HCT116 (cell line): Measurements from ENCODE around the gene MAP3K5. TPM values are rescaled to one million over a fixed set of nuclear protein-coding genes. Genes with fewer than 3 reads are reported as not detected.

Source experiments
- ATAC-seq: fragments of 200-7000 bp; cut with Tn5 transposase; 2 replicates; pipeline ENCODE4 v1.9.1; 2020; ENCODE audit warnings: mild to moderate bottlenecking, moderate library complexity
- BruUV-seq: library from RNA; stranded (reverse); fragments of 400-500 nt; replicated peaks from 2 replicates; lab custom pipeline; 2021; lab: Mats Ljungman, UMichigan
- CTCF ChIA-PET: fragments of 300-600 bp; sonication (Branson Sonifier 250); formaldehyde crosslinking; loops from one replicate; lab custom pipeline; 2021; ENCODE audit warnings: antibody characterized with exemption; lab: Charles Lee
- POLR2A ChIA-PET: fragments of 300-600, 350-600 bp; sonication (Branson Sonifier 250); formaldehyde crosslinking; loops from one replicate; lab custom pipeline; 2021; ENCODE audit warnings: antibody characterized with exemption; lab: Charles Lee
- RAD21 ChIA-PET, 2 experiments: fragments of 300-600 bp; sonication (Branson Sonifier 250); formaldehyde crosslinking; loops; one replicate each; lab custom pipeline; 2023; ENCODE audit warnings: low total read pairs in 2 of 2; ENCODE audit not compliant: uncharacterized antibody in 2 of 2, unreplicated experiment in 2 of 2, low non-redundant PET in 1 of 2; lab: Charles Lee
- DNase-seq: peaks from one replicate; pipeline ENCODE4 v3.0.0-alpha.2; 2010; ENCODE audit warnings: low read depth, low spot score
- H2AFZ ChIP-seq: fragments of 200-600 bp; shearing (Covaris generic), sonication (generic); 2 replicates; pipeline ENCODE4 v1.6.1; 2017; ENCODE audit warnings: low read depth, mixed run types, mixed read lengths, antibody characterized with exemption, low read length; ENCODE audit not compliant: poor library complexity, severe bottlenecking
- H3K27ac ChIP-seq: 2 replicates; pipeline ENCODE4 v1.5.1; 2012; ENCODE audit warnings: low read depth, low read length
- H3K27me3 ChIP-seq: fragments of 200-600 bp; sonication (generic); 2 replicates; pipeline ENCODE4 v1.6.1; 2016; ENCODE audit warnings: mixed run types, low read length, mixed read lengths; ENCODE audit not compliant: insufficient read depth
- H3K36me3 ChIP-seq, 2 experiments: fragments of 200-500 bp in 1 of 2; fragments of 200-600 bp in 1 of 2; sonication (Bioruptor generic) in 1 of 2; sonication (generic) in 1 of 2; 2 replicates each; pipeline versions ENCODE4 v1.5.1 to v1.6.1; 2014 to 2016; ENCODE audit warnings: low read length in 2 of 2, inconsistent platforms in 1 of 2, mixed read lengths in 1 of 2, mixed run types in 1 of 2; ENCODE audit not compliant: insufficient read depth in 2 of 2, control insufficient read depth in 1 of 2
- H3K4me1 ChIP-seq, 2 experiments: fragments of 200-600 bp in 1 of 2; sonication (generic) in 1 of 2; 2 replicates each; pipeline versions ENCODE4 v1.5.1 to v1.6.1; 2012 to 2017; ENCODE audit warnings: low read length in 2 of 2, inconsistent platforms in 1 of 2, mild to moderate bottlenecking in 1 of 2, mixed read lengths in 1 of 2, mixed run types in 1 of 2, moderate library complexity in 1 of 2; ENCODE audit not compliant: insufficient read depth in 2 of 2, control insufficient read depth in 1 of 2
- H3K4me2 ChIP-seq: fragments of 200-600 bp; sonication (generic); 2 replicates; pipeline ENCODE4 v1.6.1; 2017; ENCODE audit warnings: mixed run types, low read length, mixed read lengths
- H3K4me3 ChIP-seq, 2 experiments: fragments of 200-600 bp in 1 of 2; sonication (generic) in 1 of 2; replicated peaks in 1 of 2; 2 replicates each; pipeline ENCODE4 v1.5.1; 2011 to 2016; ENCODE audit warnings: low read length in 2 of 2, control low read depth in 1 of 2, low read depth in 1 of 2, mild to moderate bottlenecking in 1 of 2, mixed read lengths in 1 of 2, mixed run types in 1 of 2
- H3K79me2 ChIP-seq: fragments of 200-600 bp; sonication (generic); 2 replicates; pipeline ENCODE4 v1.6.1; 2017; ENCODE audit warnings: mild to moderate bottlenecking, mixed run types, low read length, moderate library complexity, mixed read lengths; ENCODE audit not compliant: insufficient read depth
- H3K9ac ChIP-seq: fragments of 200-600 bp; sonication (generic); 2 replicates; pipeline ENCODE4 v1.6.1; 2016; ENCODE audit warnings: low read length, mixed read lengths
- H3K9me2 ChIP-seq: fragments of 200-600 bp; sonication (generic), shearing (Covaris generic); 2 replicates; pipeline ENCODE4 v1.6.1; 2017; ENCODE audit warnings: mixed run types, mild to moderate bottlenecking, moderate library complexity; ENCODE audit not compliant: insufficient read depth
- H3K9me3 ChIP-seq, 2 experiments: fragments of 200-500 bp in 1 of 2; fragments of 200-600 bp in 1 of 2; sonication (Bioruptor generic) in 1 of 2; sonication (generic) in 1 of 2; 2 replicates each; pipeline ENCODE4 v1.6.1; 2014 to 2017; ENCODE audit warnings: low read length in 2 of 2, mixed read lengths in 2 of 2, inconsistent platforms in 1 of 2, low read depth in 1 of 2, mild to moderate bottlenecking in 1 of 2, mixed run types in 1 of 2, moderate library complexity in 1 of 2; ENCODE audit not compliant: control insufficient read depth in 1 of 2, insufficient read depth in 1 of 2
- H4K20me1 ChIP-seq: fragments of 200-600 bp; sonication (generic), shearing (Covaris generic); 2 replicates; pipeline ENCODE4 v1.6.1; 2017; ENCODE audit warnings: mixed run types, mild to moderate bottlenecking, moderate library complexity; ENCODE audit not compliant: insufficient read depth
- CBX3 ChIP-seq: IDR thresholded peaks from 2 replicates; pipeline ENCODE4 v1.6.1; 2012; ENCODE audit warnings: low read depth
- CTCF ChIP-seq, 3 experiments: fragments of 200-600 bp in 1 of 3; sonication (generic) in 1 of 3; IDR thresholded peaks in 2 of 3; conservative IDR thresholded peaks in 1 of 3; 2 replicates each; pipeline ENCODE4 v1.5.1; 2012 to 2017; ENCODE audit warnings: low read depth in 2 of 3, low read length in 2 of 3, antibody characterized with exemption in 1 of 3, borderline replicate concordance in 1 of 3, control low read depth in 1 of 3, mild to moderate bottlenecking in 1 of 3, mixed read lengths in 1 of 3, mixed run types in 1 of 3, moderate library complexity in 1 of 3; ENCODE audit not compliant: insufficient read depth in 1 of 3
- ELF1 ChIP-seq: IDR thresholded peaks from 2 replicates; pipeline ENCODE4 v1.6.1; 2012; ENCODE audit warnings: low read depth, borderline replicate concordance
- POLR2A ChIP-seq: IDR thresholded peaks from 2 replicates; pipeline ENCODE4 v1.7.0; 2011; ENCODE audit warnings: borderline replicate concordance; ENCODE audit not compliant: insufficient read depth, insufficient read length; ENCODE audit errors: extremely low read depth
- REST ChIP-seq: IDR thresholded peaks from 2 replicates; pipeline ENCODE4 v1.6.1; 2012; ENCODE audit warnings: low read depth
- YY1 ChIP-seq: IDR thresholded peaks from 2 replicates; pipeline ENCODE4 v1.6.1; 2011; ENCODE audit warnings: low read length, low read depth, moderate library complexity, mild to moderate bottlenecking; ENCODE audit not compliant: insufficient replicate concordance; ENCODE audit errors: extremely low read depth
- ZBTB33 ChIP-seq: IDR thresholded peaks from 2 replicates; pipeline ENCODE4 v1.6.1; 2011; ENCODE audit warnings: mild to moderate bottlenecking, low read length, moderate library complexity; ENCODE audit not compliant: insufficient replicate concordance; ENCODE audit errors: extremely low read depth
- ZFX ChIP-seq: fragments of 450-650 bp; IDR thresholded peaks from 2 replicates; pipeline ENCODE4 v1.6.1; 2017
- intact Hi-C: fragments of 100-400 bp; cut with micrococcal nuclease; formaldehyde crosslinking; loops from 2 replicates; pipeline ENCODE4 v1.10.0; 2022
- total RNA-seq: library from RNA; stranded (reverse); gene quantifications from one replicate; pipeline ENCODE4 v1.2.1, GENCODE V29; 2021; ENCODE audit not compliant: unreplicated experiment

Gene MAP3K5
- total RNA-seq, 1 experiment from 2014 or later, result 11.8 TPM

DNA sequence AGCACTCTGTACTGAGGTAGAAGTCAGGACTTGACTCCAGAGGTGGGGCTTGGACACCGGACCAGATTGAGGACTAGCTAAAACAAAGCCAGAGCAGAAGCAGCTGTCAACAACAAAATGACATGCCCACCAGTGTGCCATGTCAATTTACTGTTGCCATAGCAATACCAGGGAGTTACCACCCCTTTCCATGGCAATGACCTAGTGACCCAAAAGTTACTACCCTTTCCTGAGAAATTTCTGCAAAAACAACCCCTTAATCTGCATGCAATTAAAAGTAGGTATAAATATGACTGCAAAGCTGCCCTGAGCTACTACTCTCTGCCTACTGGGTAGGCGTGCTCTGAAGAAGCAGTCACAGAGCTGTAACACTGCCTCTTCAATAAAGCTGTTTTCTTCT, 21.0 kb downstream of the MAP3K5 start:
- no peaks in the 10 kb centered on the region for H3K36me3 ChIP-seq
- H3K27me3 ChIP-seq, result no peaks in the 10 kb centered on the region
- no TSS peak for BruUV-seq
- no peak overlapping the region for H2AFZ ChIP-seq
- ChIA-PET CTCF (no interaction called here), POLR2A (interaction anchor here (0.9 kb wide), 1 partner anchor 21 kb away, joined by 3 read pairs; the partner anchor contains the start of gene MAP3K5), RAD21 (no interaction called here)
- H3K9ac ChIP-seq, result no peak overlapping the region
- H3K27ac ChIP-seq, result no peak overlapping the region
- DNase-seq, result no peak
- TF ChIP-seq ELF1 (no peak), CTCF (IDR thresholded peaks at IDR 0.05 in 2 of 3, conservative IDR thresholded peaks at IDR 0.05 in 1 of 3; ENCODE audit: borderline replicate concordance in 1 of 3, insufficient read depth in 1 of 3, low read depth in 2 of 3, low read length in 2 of 3) (no peak), POLR2A (no peak), REST (no peak), ZFX (no peak), CBX3 (no peak), ZBTB33 (no peak), YY1 (no peak)
- H3K9me3 ChIP-seq, result no peaks in the 10 kb centered on the region
- no peak overlapping the region for H3K4me2 ChIP-seq
- H3K9me2 ChIP-seq, result no peaks in the 10 kb centered on the region
- peaks cover 16 to 24% of the 10 kb centered on the region in 2 experiments for H3K4me1 ChIP-seq
- no peak for ATAC-seq
- peaks cover 23% of the 10 kb centered on the region for H3K79me2 ChIP-seq
- H3K4me3 ChIP-seq, result no peak overlapping the region
- H4K20me1 ChIP-seq, result no peaks in the 10 kb centered on the region; the same call in 1 of the 2 replicates
- intact Hi-C loops, result no loop called here
